AG09319 (cell line): ENCODE data around the gene IL33.

Experiments used
- DNase-seq: peaks from one replicate; pipeline ENCODE4 v3.0.0-alpha.2; 2010; ENCODE audit warnings: low read depth; ENCODE audit errors: extremely low read depth
- TF ChIP-seq, protein P1 (sequence below): IDR thresholded peaks from 2 replicates; pipeline ENCODE4 v1.5.1; 2011; ENCODE audit warnings: low read depth, mild to moderate bottlenecking, inconsistent platforms, low read length, moderate library complexity

Gene IL33

DNA sequence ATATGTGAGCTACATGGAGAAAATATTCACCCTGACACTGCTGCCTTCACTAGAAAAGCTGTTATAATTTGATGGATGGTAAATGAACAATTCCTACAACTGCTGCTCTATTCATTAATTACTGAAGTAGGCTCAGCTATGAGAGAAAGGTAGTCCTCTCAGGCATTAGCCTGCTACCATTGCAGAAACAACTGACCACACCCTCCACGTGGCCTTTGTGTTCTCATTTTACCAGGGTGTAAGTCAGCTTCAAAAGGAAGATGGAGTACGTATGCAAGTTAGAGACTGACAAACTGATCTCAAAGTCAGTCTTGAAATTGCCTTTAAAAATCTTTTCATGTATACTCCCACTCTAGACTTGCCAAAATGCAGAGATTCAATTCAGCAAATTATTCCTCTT is 86.3 kb downstream of the IL33 start:
- TF ChIP-seq, protein P1, sequence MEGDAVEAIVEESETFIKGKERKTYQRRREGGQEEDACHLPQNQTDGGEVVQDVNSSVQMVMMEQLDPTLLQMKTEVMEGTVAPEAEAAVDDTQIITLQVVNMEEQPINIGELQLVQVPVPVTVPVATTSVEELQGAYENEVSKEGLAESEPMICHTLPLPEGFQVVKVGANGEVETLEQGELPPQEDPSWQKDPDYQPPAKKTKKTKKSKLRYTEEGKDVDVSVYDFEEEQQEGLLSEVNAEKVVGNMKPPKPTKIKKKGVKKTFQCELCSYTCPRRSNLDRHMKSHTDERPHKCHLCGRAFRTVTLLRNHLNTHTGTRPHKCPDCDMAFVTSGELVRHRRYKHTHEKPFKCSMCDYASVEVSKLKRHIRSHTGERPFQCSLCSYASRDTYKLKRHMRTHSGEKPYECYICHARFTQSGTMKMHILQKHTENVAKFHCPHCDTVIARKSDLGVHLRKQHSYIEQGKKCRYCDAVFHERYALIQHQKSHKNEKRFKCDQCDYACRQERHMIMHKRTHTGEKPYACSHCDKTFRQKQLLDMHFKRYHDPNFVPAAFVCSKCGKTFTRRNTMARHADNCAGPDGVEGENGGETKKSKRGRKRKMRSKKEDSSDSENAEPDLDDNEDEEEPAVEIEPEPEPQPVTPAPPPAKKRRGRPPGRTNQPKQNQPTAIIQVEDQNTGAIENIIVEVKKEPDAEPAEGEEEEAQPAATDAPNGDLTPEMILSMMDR: no peak
- DNase-seq: no peak

GRCh38 chr9:6302417-6302816 is 86.8 kb downstream of the IL33 start:
- DNase-seq: no peak
- TF ChIP-seq, protein P1: no peak

DNA sequence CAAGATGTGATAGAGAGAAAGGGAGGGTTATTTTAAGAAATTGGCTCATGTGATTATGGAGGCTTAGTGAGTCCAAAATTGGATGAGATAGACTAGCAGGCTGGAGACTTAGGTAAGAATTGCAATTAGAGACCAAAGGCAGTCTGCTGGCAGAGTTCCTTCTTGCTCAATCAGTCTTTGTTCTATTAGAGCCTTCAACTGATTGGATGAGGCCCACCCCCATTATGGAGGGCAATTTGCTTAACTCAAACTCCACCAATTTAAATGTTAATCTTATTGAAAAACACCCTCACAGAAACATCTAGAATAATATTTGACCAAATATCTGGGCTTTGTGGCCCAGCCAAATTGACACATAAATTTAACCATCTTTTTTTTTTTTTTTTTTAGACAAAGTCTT is 88.6 kb downstream of the IL33 start:
- DNase-seq: no peak
- TF ChIP-seq, protein P1: no peak

GRCh38 chr9:6305954-6306563 is 90.5 kb downstream of the IL33 start:
- DNase-seq: peak; percentile 10
- TF ChIP-seq, protein P1: peak; percentile 53
